ENCODE measurements around the gene KIFBP. TPM values are rescaled to one million over a fixed set of nuclear protein-coding genes. Genes with fewer than 3 reads are reported as not detected.

Gene KIFBP
- total RNA-seq, 1 donor from 2014 or later, result 17.9 TPM

- peak in 1 of 2 donors; percentile 70 for DNase-seq (ENCODE audit: low read depth in 2 of 2)
Measured at GRCh38 chr10:69051303-69051702, 62.7 kb downstream of the KIFBP start.

DNA sequence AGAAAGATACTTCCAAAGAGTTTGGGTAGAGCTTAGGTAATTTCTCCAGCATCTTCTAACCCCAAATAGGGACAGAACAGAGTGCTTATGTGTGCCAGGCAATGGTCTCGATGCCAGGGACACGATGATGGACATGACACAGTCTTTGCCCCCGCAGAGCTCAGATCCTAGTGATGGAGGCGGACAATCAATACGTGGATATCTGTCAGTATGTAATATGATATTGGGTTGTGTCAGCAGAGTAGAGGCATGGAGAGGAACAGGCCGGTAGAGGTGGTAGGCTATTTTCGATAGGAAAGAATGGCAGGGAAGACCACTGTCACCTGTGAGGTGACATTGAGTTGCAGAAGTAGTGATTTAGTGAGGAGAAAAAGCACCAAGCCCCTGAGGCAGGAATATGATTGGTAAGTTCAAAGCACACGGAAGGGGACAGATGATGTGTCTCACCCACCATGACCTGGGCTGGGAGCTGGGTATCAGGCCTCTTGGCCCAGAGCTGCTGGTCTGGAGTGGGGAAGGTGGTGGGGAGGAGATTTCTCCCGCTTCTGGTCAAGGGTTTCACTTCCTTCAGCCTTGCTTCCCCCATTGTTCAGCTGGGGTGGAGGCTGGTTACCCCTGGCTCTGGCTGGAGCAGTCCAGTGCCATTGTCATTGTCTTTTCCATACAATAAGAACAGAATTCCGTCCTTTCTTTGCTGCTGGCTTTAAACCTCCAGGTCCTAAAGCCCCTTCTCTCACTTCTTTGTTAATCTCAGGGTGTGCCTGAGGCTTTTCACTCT is 63.3 kb downstream of the KIFBP start:
- no peak for DNase-seq (ENCODE audit: low read depth in 2 of 2)

DNA sequence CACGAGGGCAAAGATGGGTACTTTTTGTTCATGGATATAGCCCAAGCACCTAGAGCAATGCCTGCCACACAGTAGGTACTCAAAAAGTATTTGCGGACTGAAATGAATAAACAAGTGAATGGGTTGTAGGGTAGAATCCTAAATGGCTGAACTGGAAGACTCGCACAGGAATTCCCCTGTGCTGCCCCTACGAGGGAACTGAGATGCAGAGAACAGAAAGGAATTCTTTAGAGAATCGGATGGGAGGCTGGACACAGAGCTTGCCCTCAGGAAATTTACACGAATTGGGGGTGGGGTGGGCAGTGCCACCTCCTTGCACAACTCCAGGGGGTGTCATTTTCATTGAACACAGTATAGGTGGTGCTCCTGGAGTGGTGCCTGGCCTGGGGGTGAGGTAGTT is 64.1 kb downstream of the KIFBP start:
- no peak for DNase-seq (ENCODE audit: low read depth in 2 of 2)

DNA sequence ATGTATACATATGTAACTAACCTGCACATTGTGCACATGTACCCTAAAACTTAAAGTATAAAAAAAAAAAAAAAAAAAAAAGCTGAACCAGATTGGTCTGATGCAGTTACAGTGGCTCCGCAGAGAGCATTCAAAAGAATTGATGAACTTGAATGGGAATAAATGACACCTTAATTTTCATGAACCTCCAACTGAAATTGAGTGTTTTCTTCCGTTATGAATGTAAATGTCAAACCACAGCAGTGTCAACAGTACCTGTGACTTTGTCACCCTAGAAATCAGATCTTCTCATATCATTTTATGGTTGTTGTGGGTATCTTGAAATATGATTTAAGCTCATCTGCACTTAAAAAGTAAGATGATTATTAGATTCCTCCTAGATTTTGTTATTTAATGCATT is 66.6 kb downstream of the KIFBP start:
- DNase-seq (ENCODE audit: low read depth in 2 of 2), result no peak

DNA sequence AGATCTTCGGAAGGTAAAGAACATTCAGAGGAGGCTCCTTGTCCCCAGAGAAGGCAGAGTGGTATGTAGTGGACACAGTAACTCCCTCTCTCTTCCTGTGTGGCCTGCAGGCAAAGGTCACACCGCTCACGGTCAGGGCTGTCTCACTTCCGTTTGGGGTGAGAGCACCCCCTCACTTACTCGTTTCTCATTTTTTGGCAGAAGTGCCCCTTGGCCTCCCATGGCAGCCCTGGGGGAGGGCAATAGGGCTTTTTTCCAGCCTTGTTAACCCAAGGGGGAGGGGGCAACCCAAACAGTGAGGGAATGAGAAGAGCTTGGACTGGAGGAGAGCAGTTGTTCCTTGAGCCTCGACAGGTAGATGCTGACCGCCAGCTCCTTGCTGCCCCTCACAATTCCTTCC is 67.5 kb downstream of the KIFBP start:
- no peak for DNase-seq (ENCODE audit: low read depth in 2 of 2)

DNA sequence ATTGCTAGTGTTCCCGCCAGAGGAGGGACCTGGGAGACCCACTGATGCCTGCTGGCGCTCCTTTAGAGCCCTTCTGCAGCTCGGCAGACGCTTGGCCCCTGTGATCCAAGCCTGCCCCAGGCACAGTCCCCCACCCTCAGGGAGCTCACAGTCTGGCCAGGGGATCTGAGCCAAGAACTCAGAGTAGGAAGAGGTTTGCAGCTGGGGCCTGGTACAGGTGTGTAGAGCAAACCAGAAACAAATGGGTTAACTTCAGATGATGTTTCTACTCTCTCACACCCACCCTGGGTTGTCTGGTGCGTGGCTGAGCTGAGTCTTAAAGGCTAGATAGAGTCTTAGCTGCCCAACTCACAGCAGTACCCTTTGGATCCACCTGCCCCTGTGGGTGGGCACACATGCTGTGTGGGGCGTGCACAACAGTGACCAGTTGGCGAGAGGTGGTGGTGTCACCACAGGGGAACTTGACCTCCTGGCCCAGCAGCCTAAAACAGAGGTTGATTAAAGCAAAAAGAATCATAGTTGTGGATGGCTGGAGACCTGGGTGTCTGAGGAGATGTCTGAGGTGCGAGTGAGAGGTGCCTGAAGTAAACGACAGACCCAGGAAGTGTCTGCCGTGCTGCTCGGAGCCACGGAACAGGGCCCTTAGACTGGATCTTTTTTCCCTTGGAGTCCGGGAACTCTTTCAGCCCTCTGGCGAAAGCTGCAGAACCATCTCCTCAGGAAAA is 68.1 kb downstream of the KIFBP start:
- DNase-seq (ENCODE audit: low read depth in 2 of 2), result no peak

DNA sequence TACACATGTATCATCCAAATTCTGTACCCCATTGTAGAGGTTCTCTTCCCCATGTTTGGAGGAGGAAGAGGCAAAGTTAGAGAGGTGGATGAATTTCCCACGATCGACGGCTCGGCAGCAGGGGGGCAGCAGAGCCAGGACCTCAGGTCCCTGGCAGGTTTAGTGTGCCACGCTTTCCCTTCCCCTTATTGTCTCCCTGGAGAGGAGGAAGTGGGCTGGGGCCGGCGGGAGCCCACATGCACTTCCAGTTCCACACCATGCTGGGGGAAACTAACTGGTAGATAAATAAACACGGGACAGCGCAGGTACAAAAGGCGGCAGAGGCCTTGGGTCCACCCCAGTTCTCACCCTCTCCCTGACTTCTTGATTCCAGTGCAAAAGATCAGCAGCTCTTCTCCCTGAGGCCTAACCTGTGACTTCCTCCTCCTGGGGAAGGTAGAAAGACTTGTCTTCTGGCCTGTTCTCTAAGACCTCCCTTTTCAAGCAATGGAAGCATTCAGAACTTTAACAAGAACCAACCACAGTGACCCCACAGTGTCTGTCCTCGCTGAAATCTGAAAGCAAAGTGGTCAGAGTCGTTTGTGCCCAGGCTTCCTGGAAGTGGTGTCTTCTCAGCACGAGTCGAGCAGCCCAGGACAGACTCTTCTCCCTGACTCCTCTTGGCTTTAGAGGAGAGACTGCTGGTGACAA is 68.8 kb downstream of the KIFBP start:
- DNase-seq (ENCODE audit: low read depth in 2 of 2), result peak; percentile 75 to 92

DNA sequence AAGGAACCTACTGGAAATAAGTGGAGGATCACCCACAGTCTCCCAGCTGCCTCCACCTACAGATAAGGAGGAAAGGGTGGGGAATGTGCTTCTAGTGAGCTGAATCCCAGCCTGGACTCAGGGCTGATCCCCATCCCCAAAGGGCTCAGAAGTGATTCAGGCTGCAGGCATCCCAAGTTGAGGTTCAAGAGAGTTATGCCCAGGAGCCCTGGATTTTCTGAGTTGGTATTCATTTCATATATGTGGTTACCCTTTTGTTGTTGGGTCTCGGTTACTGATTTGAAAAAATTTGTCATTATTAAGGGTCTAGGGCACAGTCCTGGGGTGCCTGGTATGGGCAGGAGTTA is 69.3 kb downstream of the KIFBP start:
- DNase-seq (ENCODE audit: low read depth in 2 of 2), result no peak

- no peak for DNase-seq (ENCODE audit: low read depth in 2 of 2)
Measured at GRCh38 chr10:69060127-69060798, 71.7 kb downstream of the KIFBP start.

DNA sequence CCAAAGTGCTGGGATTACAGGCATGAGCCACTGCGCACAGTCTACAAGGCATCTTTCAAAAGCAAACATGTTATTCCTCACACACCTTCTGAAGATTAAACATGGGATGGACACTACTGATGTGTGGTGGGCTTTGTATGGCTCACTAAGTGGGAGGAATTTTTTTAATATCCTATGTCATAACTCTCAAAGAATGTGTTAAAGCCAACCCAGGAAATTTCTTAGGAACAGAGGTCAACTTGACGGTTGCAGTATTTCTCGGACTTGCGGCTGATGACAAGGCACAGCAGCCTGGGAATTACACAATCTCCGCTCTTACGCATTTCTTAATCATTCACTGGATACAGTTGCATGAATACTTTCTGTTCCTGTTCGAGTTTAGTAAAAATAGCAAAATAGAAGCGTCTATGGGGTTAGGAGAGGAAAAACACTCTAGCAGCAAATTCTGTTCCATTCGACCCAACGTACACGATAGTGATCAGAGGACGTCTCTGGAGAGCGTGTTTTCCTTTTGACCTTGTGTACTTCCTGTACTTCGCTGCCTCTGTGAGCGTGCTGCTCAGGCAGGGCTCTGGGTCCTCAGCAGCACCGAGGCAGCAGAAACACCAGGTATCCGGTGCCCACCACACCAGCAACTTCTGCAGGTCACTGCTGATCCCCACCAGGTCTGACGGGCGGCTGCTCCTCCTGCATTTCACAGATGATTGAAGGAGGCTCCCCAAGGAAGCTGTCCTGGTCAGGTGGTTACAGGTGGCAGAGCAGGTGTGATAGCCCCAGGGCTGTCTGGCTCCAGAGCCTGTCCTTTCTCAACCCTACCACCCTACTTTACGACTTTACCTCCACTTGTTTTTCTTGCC is 72.9 kb downstream of the KIFBP start:
- peak; percentile 62 to 98 for DNase-seq (ENCODE audit: low read depth in 2 of 2)

GRCh38 chr10:69062901-69063300 is 74.3 kb downstream of the KIFBP start:
- no peak for DNase-seq (ENCODE audit: low read depth in 2 of 2)

DNA sequence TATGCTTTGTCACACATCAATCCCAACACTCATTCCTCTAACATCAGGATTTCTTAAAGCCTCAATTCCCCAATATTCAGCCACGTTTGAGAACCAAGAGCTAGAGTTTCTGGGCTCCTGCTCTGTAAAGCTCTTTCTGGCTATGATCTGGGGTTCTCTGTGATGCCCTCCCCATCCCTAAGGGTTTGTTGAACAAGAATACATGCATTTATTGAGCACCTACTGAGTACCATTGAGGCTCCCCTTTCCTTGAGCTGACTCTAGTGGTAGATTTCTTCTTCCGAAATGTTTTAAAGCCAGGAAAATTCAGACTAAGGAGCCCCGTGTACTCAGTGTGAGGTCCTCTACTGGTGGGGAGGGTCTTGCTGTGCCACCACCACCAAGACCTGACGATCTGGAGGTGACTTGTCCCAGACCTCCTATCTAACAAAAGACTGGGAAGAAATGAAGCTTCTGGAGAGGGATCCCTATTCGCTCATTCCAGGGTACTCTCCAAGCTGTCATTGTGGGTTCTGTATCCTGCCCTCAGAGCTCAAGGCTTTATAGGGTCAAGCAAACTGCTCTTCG is 76.2 kb downstream of the KIFBP start:
- DNase-seq (ENCODE audit: low read depth in 2 of 2), result no peak

DNA sequence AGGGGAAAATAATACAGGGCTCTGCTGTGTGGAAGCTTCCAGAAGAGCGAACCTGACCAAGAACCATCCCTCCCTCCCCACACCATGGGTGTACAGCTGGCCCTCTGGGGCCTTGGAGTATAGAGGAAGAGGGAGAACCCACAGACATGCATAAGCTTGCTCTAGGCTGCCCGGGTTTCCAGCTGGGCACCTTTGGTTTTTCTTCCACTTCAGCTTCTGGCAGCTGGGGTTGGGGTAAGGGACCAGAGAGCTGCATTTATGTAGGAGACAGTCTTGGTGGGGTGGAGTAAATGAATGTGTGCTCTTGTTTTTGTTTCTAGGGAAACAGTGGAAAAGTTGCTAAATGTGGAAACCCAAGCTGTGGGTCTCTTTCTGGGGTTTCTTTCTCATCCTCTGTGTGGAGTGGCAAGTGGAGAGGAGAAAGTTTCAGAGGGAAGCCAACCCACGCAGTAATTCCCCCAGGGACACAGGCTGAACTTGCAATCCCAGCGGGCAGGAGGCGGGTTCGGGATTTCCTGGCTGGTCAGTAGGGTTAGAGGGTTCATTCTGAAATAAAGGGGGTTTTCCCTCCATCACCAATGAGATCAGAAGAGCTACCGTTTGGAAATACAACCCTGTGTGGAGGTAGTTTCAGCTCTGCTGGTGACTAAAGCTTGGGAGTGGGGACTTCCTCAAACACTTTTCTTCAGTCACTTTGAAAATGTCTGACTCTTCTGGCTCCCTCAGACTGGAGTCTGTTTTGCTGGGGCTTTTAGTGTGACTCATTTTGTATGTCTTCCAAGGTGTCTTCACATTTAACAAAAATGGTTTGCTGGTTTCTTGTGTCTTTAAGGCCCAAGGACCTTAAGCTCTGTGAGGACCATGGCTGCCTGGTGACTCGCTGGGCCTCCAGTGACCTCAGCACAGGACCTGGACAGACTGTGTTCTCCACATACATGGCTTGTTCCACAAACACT is 77.1 kb downstream of the KIFBP start:
- peak; percentile 40 to 71 for DNase-seq (ENCODE audit: low read depth in 2 of 2)

Other genes starting within 250 kb of the KIFBP start
- 0.20 and 0.22 TPM in 2 replicates for gene STOX1, start 161.3 kb upstream of the KIFBP start, total RNA-seq
- gene DDX50, start 87.5 kb upstream of the KIFBP start, total RNA-seq, result 28.1 and 31.7 TPM in 2 replicates
- 42.9 and 57.7 TPM in 2 replicates for gene DDX21, start 32.6 kb upstream of the KIFBP start, total RNA-seq
- 227 and 408 TPM in 2 replicates for gene SRGN, start 99.3 kb downstream of the KIFBP start, total RNA-seq
- 24.6 and 29.0 TPM in 2 replicates for gene VPS26A, start 135.4 kb downstream of the KIFBP start, total RNA-seq
- gene SUPV3L1, start 191.4 kb downstream of the KIFBP start, total RNA-seq, result 13.1 and 20.8 TPM in 2 replicates
- gene HKDC1, start 231.5 kb downstream of the KIFBP start, total RNA-seq, result under 0.01 TPM in 1 of 2 replicates, not detected in the other